Medulla oblongata (tissue), 1 donor: Measurements from ENCODE around the gene APCDD1L.
"Not testable (repeated sequence)": the region's sequence is repeated elsewhere in the genome, so short reads cannot be mapped to it uniquely, and the experiment has no call there.

Experiments used
- DNase-seq: peaks from one replicate; pipeline ENCODE4 v3.0.0-alpha.2; 2015; ENCODE audit errors: extremely low spot score

APCDD1L gene

DNA sequence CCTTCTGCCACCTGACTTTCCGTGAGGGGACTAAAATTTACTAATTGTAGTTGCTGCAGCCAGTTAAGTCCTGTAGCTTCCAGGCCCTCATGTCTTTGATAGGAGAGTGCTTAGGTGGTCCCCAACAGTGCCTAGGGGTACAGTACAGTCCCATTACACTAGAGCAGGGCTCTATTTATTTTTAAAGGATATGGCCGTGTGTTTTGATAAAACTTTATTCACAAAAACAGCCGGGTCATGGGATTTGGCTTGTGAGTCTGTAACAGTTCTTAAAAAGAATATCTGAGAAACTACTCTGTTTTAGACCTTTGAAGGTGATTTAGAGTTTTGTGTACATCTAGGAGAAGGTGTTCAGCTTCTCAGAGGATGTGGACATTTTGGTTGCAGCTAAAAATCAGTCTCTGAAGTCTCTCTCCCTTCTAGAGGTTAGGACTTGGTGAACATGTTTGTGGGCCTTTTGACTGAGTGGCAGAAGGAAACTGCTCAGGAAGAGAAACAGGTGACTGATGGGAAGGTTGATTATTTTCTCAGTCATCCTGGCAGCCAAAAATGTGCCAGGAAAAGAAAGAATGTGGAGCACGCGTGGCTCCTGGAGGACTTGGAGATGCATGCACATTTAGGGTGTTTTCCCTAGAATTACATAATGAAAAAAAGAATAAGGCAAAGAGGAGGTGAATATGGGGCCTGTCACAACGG, 68.8 kb downstream of the APCDD1L start:
- DNase-seq: no peak

DNA sequence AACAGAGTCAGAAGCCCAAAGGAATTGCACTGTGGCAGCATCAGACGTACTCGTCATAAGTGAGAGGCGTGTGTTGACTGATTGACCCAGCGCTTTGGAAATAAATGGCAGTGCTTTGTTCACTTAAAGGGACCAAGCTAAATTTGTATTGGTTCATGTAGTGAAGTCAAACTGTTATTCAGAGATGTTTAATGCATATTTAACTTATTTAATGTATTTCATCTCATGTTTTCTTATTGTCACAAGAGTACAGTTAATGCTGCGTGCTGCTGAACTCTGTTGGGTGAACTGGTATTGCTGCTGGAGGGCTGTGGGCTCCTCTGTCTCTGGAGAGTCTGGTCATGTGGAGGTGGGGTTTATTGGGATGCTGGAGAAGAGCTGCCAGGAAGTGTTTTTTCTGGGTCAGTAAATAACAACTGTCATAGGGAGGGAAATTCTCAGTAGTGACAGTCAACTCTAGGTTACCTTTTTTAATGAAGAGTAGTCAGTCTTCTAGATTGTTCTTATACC, 70.4 kb downstream of the APCDD1L start:
- DNase-seq: no peak

DNA sequence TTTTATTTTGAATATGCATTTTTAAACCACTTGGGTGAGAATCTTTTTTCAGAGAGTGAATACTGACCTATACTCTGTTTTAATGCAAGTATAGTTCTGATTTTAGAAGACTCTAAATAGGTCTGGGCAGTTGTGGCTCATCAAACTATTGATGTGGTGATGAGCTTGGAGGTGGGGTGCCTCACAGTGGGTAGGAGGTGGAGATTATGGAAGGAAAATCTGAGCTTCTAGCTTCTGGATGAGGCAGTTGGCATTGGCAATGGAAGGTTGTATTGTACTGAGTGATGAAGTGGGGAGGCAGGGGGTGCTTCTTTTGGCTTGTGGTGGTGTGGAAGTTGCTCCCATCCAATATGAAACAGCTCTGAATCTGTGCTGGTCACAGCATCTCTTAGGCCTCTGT, 73.5 kb downstream of the APCDD1L start:
- no peak for DNase-seq

DNA sequence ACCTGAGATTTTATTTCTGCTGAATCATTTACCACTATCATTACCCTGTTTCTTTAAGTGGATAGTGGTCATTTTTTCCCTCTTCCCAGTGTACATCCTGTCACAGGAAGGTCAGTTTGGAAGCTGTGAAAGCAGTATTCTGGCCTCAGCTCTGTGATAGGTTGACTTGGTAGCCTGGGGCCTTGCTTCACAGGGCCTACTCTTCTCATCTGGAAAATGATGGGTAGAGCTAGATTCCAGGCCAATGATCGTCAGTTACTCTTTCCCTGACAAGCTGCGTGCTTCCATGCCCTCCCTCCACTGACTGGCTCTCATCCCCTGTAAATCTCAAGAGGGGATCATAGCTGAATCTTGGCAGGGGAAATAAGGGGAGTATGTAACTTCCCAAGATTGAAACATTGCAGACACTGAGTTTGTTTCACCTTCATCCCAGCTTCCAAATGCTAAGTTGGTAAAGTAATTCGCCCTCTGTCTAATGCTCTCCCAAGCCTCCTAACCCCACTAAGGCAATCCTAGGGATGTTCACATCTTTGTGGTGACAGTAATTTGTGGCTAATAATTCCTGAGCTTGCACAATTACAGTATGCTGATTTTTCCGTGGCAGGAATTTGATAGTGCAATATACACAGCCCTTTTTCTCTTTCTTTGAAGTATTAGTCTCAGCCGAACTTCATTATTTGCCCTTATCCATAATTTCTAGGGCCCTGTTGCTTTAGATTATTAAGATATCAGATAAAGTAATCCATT, 75.0 kb downstream of the APCDD1L start:
- no peak for DNase-seq

DNA sequence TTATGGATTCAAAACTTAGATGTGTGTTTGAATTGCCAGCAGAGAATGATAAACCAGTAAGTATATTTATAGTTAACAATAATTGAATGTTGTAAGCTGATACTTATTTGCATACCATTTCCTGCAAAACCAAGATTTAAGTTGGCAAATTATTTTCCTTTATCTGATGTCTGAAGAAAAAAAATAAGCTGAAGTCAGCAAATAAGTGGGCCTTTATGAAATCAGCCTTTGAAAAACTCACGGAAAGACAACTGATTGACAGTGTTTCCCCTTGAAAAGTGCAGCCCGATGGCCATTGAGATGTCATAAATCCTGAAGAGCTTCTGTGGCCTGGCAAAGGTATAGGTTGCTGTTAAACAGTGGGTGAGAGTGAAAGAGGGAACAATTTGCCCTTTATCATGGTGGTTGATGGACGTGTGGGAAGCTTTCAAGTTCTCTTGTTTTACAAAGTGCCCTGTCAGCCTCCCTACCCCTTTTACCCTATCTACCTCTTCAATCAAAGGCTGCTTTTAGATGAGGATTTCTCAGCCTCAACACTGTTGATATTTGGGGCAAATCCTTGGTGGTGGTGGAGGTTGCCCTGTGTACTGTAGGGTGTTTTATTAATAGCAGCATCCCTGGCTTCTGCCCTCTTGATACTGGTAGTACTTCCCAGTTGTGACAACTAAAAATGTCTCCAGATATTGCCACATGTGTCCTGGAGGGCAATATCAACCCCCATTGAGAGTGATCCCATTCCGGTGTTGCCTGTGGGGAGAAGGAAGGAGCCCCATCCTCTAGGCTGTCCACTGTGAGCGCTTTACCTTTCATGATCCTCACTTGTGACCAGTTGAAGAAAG, 76.0 kb downstream of the APCDD1L start:
- DNase-seq: no peak

DNA sequence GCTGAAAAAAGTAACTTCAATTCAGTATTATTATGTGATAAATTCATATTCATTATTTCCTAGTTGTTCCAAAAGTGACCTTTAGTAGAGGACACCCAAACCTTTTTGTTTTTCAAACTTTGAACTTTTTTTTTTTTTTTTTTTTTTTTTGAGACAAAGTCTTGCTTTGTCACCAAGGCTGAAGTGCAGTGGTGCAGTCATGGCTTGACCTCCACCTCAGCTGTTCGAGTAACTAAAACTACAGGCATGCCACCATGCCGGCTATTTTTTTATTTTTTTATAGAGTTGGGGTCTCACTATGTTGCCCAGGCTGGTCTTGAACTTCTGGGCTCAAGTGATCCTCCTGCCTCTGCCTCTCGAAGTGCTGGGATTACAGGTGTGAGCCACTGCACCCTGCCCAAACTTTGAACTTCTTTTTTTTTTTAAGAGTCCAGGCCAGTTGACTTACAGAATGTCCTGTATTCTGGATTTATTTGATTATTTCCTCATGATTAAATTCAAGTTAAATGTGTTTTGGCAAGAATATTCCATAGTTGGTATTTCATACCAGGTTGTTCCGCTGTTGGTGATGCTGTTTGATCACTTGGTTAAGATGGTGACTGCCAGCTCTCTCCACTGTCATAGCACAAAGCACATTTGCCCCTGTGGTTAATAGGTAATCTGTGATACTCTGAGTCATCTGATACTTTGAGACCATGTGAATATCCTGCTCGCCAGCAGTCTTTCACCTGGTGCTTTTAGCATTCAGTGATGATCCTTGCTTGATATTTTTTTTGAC, 78.1 kb downstream of the APCDD1L start:
- no peak for DNase-seq

DNA sequence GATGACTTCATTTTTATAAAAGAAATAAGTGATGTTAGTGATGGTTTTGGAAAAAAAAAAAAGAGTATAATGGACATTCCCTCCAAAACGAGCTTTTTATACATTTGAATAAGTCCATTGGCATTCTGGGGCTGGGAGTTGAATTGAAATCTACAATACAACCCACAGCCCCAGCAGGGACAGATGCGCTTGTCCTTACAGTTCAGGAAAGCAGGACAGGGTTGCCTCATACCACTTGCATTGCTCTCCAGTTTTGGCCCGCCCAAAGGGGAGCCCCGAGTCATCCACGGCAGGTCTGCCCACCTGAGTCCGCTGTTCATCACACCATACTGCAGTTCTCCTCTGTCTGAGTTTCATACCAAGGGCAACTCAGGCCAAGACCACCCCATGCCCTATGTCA, 80.0 kb downstream of the APCDD1L start:
- DNase-seq: no peak

DNA sequence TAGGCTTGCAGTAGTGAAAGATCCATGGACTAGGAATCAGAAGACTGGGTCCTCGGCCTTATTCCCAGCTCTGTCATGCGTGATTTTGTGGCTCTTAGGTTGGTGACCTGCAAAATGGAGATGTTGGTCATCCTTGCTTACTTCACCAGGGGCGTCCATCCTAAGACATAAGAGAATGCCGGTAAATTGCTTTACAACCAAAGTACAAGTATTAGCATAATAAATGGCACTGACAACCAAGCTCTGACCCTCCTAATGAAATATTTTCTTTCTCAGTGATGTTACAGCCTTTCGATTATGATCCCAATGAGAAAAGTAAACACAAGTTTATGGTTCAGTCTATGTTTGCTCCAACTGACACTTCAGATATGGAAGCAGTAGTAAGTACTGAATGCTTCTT, 80.9 kb downstream of the APCDD1L start:
- DNase-seq: no peak

DNA sequence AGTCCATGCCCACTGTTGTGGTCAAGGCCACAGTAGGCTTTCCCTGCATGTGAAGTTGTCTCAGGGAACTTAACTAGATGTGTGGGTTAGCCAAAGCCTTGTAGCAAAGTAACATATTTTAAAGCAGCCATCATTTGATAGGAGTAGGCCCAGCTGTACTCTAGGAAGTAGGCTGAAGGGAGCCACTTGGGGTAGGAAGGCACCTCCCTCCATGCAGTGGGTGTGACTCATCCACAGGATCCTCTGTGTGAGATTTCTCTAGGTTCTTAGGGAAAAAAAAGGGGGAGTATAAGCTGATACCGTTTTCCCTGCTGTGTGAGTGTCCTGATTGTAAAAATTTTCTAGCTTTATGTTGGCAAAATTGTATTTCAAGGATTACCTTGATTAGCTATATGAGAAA, 81.4 kb downstream of the APCDD1L start:
- DNase-seq: no peak

DNA sequence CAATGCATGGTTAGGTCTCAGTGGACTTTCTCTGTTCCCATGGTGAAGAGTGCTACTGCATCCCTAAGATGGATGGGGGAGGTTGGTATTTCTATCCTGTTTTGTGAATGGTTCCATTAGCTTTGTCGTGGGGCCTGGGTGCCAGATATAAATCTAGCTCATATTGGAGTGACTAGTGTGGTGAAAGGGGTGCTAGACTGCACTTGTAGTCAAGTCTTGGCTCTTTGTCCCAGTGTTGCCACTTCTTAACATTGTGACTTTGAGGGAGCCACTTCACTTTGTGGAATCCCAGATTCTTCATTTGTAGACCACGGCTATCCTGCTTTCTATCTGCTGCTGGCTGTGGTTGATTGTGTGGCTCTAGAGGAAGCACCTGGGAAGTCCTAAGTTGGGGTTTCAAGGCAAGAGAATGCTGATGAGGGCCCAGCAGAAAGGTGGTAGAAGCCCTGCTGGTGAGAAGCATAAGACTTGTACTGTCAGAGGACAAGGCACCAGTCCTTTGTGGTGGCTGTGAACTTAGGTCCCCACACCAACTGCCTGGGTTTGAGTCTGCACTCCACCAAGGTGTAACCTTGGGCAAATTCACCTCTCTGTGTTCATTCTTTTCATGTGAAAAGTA, 82.1 kb downstream of the APCDD1L start:
- no peak for DNase-seq

DNA sequence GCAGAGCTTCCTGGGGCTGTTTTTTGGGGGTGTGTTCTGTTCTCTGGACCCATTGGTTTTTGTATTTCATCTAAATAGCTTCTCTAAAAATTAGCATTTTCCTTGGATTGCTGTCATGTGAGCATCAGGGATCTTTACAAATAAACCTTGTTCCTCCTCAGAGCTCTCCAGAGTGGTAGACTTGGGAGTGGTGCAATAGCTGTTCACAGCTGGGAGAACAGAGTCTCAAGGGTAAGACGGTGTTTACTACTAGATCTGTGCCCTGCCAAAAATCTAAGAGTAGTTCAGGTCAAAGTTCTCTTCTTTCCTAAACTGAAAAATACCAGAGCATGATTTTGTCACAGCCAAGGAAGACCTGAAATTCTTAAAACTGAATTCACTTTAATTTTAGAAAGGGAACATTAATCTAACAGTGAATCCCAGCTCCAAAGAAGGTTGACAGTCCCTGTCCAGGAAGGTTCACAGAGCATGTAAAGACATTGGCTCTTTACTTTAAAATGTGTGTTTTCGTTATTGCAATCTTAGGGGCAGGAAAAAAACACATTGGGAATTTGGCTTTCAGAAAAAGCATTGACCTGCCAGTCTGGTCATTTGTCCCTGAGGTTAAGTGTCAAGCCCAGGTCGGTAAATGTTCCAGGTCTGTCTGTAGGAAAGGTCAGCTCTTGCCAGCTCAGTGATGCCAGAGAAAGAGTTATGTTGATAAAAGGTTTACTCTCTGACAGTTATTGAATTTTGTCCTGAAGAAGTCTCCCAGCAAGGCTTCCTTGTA, 82.8 kb downstream of the APCDD1L start:
- DNase-seq: no peak

DNA sequence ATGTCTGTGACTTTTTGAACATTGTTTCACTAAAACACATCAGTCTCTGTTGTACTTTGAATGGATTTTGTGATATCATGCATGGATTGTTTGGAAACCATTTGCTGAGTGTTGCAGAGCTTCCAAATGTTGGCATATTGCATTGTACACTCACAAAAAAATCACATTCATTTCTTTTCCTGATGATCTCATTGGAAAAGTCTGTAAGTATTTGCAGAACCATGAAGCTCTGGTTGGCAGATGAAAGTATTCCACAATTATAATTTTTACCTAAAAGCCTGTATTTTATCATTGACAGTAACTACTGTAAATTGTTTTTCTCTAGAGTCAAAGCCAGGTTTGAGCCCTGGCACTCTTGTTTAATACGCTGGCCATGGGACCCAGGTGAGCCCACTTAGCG, 84.1 kb downstream of the APCDD1L start:
- DNase-seq: no peak

DNA sequence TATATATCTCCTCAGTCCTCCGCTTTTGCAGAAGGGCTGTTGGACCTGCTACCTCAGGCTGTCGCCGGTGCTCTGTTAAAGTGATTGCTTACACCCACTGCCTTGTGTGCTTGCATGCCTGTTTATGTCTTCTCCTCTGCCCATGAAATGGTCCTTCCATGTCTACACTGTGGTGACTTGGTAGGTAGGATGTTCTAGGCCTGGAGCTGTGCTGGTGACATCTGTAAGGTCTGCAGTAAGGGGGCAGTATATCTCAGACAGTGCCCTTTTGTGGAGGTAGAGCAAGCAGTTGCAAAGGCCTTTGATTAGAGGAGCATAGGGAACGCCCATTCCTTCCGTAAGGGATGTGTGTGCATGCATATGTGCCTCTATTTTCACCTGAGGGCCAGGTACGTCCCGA, 85.9 kb downstream of the APCDD1L start:
- no peak for DNase-seq

DNA sequence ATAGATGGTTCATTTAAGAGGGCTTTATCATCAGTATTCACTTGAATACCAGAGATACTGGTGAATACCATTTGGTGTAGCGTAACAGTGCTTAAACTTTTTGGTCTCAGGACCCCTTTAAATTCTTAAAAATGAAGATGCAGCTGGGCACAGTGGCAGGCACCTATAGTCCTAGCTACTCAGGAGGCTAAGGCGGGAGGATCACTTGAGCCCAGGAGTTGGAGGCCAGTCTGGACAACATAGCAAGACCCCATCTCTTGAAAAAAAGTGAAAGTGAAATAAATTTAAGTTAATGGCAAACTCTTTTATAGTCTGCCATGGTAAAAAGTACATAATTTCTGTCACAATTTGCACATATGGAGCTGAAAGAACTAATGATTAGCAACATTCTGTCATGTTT, 86.8 kb downstream of the APCDD1L start:
- DNase-seq: no peak

DNA sequence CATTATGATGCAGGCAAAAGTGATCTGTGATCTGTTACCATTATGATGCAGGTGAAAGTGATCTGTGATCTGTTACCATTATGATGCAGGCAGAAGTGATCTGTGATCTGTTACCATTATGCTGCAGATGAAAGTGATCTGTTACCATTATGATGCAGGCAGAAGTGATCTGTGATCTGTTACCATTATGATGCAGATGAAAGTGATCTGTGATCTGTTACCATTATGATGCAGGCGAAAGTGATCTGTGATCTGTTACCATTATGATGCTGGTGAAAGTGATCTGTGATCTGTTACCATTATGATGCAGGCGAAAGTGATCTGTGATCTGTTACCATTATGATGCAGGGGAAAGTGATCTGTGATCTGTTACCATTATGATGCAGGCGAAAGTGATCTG, 87.6 kb downstream of the APCDD1L start:
- DNase-seq: not testable (repeated sequence)

DNA sequence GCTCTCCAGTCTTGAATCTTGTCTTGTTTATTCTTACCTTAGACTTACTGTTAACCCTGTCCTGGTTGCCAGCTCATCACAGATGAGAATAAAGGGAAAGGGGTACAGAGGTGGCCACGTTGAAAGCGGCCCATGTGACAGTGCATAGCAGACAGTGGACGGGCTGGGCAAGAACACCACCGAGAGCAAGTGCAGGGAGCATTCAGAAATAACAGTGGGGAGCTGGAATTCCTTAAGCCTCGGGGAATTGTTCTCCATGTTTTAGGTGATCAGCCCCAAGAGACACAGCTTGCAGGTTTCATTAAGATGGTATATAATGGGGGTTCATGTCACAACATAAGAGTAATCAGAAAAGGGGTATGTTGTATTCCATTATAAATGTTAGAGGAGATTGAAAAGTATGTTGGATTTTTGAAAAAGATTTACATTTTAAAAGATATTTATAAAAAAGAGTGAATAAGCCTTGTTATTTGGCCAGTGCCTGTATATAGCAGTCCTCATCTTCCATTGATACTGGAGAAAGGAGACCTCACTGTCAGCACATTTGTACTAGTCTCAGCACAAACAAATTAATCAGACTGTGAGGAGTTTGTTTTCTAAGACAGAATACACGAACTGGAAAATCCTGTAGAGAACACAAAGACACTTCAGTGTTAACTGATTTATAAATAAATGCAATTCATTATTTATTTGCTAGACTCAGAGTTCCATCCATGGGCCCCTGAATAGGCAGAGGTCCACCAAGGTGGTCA, 90.8 kb downstream of the APCDD1L start:
- DNase-seq: peak; percentile 28

DNA sequence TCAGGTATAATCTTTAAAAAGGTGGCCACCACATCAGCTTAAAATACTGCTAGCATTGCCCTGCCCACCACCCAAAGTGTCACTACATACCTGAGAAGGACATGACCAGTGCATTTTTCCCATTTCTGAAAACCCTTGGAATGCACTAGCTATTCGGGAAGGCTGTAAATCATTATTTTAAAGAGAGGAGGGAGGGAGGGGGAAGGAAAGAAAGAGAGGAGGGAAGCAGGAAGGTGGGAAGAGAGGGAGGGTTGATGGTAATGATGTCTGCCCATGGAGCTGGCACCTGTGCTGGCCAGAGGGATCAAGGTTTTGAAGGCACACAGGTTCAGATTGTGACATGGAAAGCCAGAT, 93.7 kb downstream of the APCDD1L start:
- DNase-seq: no peak

DNA sequence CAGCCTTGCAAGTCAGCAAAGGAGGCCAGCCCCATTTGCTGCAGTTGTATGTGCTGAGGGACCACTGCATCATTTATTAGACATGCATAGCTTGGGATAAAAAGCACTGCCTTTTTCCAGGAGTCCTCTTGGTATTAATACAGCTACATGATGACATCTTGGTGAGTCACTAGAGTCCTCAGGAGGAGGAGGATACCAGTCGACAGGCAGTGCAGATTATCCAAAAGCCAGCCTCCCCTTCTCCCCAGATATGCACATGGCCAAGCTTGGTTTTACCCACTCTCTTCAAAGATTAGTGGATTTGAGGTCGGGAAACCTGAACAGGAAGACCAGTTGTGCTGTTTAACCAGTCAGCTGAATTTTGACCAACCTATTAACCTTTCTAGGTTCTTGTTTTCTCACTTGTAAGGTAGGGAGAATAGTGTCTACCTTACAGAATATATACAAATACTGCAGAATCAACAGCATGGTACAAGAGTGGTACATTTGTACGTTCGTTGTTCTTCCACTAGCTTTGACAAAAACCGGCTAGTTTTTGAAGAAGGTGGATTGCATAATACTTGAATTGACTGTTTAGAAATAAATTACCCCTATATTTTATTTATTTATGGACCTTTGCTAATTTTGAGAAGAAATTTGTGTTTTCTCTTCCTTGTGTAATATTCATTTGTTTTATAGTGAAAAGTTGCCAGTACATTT, 94.3 kb downstream of the APCDD1L start:
- no peak for DNase-seq
